Thoracic aorta (tissue), 2 donors: ENCODE data around the gene RIMS4. TPM values are rescaled to one million over a fixed set of nuclear protein-coding genes. Genes with fewer than 3 reads are reported as not detected.

ENCODE experiments used
- ATAC-seq: fragments of 150-250 bp; one replicate; pipeline ENCODE4 v1.8.0; 2017; ENCODE audit warnings: low read depth; ENCODE audit not compliant: insufficient number of reproducible peaks, low FRiP score
- DNase-seq: peaks from one replicate; pipeline ENCODE4 v3.0.0-alpha.2; 2020; ENCODE audit warnings: low spot score
- H3K27ac ChIP-seq, 2 donors: fragments of 200-600 bp; sonication (generic); 1 replicate in 1 of 2; 2 replicates in 1 of 2; pipeline ENCODE4 v1.5.1; 2016; ENCODE audit warnings: mild to moderate bottlenecking in 2 of 2, moderate library complexity in 2 of 2
- H3K27me3 ChIP-seq: fragments of 200-600 bp; sonication (generic); replicated peaks from 2 replicates; pipeline ENCODE4 v1.6.0; 2016; ENCODE audit warnings: mild to moderate bottlenecking; ENCODE audit not compliant: insufficient read depth
- H3K36me3 ChIP-seq: fragments of 200-600 bp; sonication (generic); one replicate; pipeline ENCODE4 v1.5.1; 2016
- H3K4me1 ChIP-seq, 2 donors: fragments of 200-600 bp; sonication (generic); 1 replicate in 1 of 2; 2 replicates in 1 of 2; pipeline versions ENCODE4 v1.5.1 to v1.6.0; 2016; ENCODE audit warnings: low read depth in 2 of 2, mild to moderate bottlenecking in 1 of 2; ENCODE audit not compliant: control insufficient read depth in 1 of 2
- H3K4me3 ChIP-seq: fragments of 200-600 bp; sonication (generic); 2 replicates; pipeline ENCODE4 v1.5.1; 2016; ENCODE audit warnings: mild to moderate bottlenecking
- H3K9me3 ChIP-seq: fragments of 200-600 bp; sonication (generic); 2 replicates; pipeline ENCODE4 v1.5.1; 2016
- CTCF ChIP-seq: fragments of 200-600 bp; sonication (generic); IDR thresholded peaks from one replicate; pipeline ENCODE4 v1.5.1; 2019; ENCODE audit warnings: antibody characterized with exemption
- total RNA-seq, 2 donors: library from RNA; depleted of rRNA; stranded (reverse); fragments of >200 nt; gene quantifications; one replicate each; pipeline versions ENCODE4 v1.1.0 to v1.2.3, GENCODE V29; 2016

The RIMS4 gene
- total RNA-seq, 2 donors from 2014 or later = 2.4 to 13.5 TPM

- Histone ChIP-seq H3K4me3 (no peak overlapping the region), H3K27ac (no peak overlapping the region), H3K27me3 (peaks cover 8% of the 10 kb centered on the region), H3K36me3 (no peaks in the 10 kb centered on the region), H3K9me3 (peaks cover 5% of the 10 kb centered on the region), H3K4me1 (peaks cover 5 to 31% of the 10 kb centered on the region in 2 donors)
- DNase-seq (no peak), ATAC-seq (no peak)
- no peak for TF ChIP-seq CTCF
Observed at GRCh38 chr20:44807051-44807683, 3.2 kb downstream of the RIMS4 start.

- Histone ChIP-seq H3K27ac (no peak overlapping the region), H3K4me1 (peaks cover 5 to 31% of the 10 kb centered on the region in 2 donors), H3K27me3 (peaks cover 8% of the 10 kb centered on the region), H3K4me3 (no peak overlapping the region), H3K9me3 (no peaks in the 10 kb centered on the region), H3K36me3 (no peaks in the 10 kb centered on the region)
- DNase-seq (peak; percentile 15), ATAC-seq (no peak)
- no peak for TF ChIP-seq CTCF
Observed at GRCh38 chr20:44805979-44806620, 4.2 kb downstream of the RIMS4 start.

- H3K27ac ChIP-seq = no peak overlapping the region
- no peak for ATAC-seq
- DNase-seq = no peak
Observed at GRCh38 chr20:44805335-44805978, 4.9 kb downstream of the RIMS4 start.

GRCh38 chr20:44803383-44803941 is 6.9 kb downstream of the RIMS4 start:
- DNase-seq (no peak), ATAC-seq (no peak)
- peak overlapping the region in 1 of 2 donors; percentile 5 for H3K27ac ChIP-seq
- H3K36me3 ChIP-seq = no peaks in the 10 kb centered on the region
- H3K4me1 ChIP-seq = peaks cover 0 to 18% of the 10 kb centered on the region in 2 donors
- no peaks in the 10 kb centered on the region for H3K27me3 ChIP-seq
- H3K4me3 ChIP-seq = no peak overlapping the region
- TF ChIP-seq CTCF = no peak
- no peaks in the 10 kb centered on the region for H3K9me3 ChIP-seq

More at GRCh38 chr20:44805335-44805978, 4.9 kb downstream of the RIMS4 start:
- Histone ChIP-seq H3K27me3 (peaks cover 8% of the 10 kb centered on the region), H3K4me3 (no peak overlapping the region), H3K4me1 (peaks cover 5 to 26% of the 10 kb centered on the region in 2 donors), H3K36me3 (no peaks in the 10 kb centered on the region), H3K9me3 (no peaks in the 10 kb centered on the region)
- TF ChIP-seq CTCF = no peak

GRCh38 chr20:44802702-44803101 is 7.6 kb downstream of the RIMS4 start:
- H3K36me3 ChIP-seq = no peaks in the 10 kb centered on the region
- no peak overlapping the region for H3K27ac ChIP-seq
- no peaks in the 10 kb centered on the region for H3K9me3 ChIP-seq
- H3K4me1 ChIP-seq = peaks cover 0 to 18% of the 10 kb centered on the region in 2 donors
- no peak for ATAC-seq
- TF ChIP-seq CTCF = no peak
- H3K27me3 ChIP-seq = no peaks in the 10 kb centered on the region
- no peak for DNase-seq
- H3K4me3 ChIP-seq = no peak overlapping the region
